Lung (tissue), 12 donors: Measurements from ENCODE around the gene EIF3F. TPM values are rescaled to one million over a fixed set of nuclear protein-coding genes. Genes with fewer than 3 reads are reported as not detected.
A peak's percentile ranks its signal among the peaks of the same experiment; 100 is the strongest.
"Not testable (repeated sequence)": the region's sequence is repeated elsewhere in the genome, so short reads cannot be mapped to it uniquely, and the experiment has no call there.

Source experiments
- ATAC-seq: fragments of 200-7000 bp; cut with Tn5 transposase; one replicate; pipeline ENCODE4 v1.9.1; 2020; ENCODE audit warnings: moderate number of reproducible peaks; ENCODE audit not compliant: insufficient read depth, low FRiP score
- DNase-seq, 3 donors: peaks; one replicate each; pipeline ENCODE4 v3.0.0-alpha.2; 2013 to 2017
- H3K27ac ChIP-seq, 2 donors: one replicate each; pipeline ENCODE4 v1.5.1; 2013; ENCODE audit warnings: mild to moderate bottlenecking in 2 of 2, moderate library complexity in 2 of 2, control low read depth in 1 of 2, inconsistent platforms in 1 of 2, low read depth in 1 of 2, low read length in 1 of 2
- H3K27me3 ChIP-seq, 3 donors: one replicate each; pipeline ENCODE4 v1.5.1; 2013; ENCODE audit warnings: low read length in 2 of 3; ENCODE audit not compliant: control insufficient read depth in 3 of 3, insufficient read depth in 3 of 3
- H3K36me3 ChIP-seq, 4 donors: one replicate each; pipeline ENCODE4 v1.5.1; 2013; ENCODE audit warnings: low read length in 4 of 4, mild to moderate bottlenecking in 1 of 4, moderate library complexity in 1 of 4; ENCODE audit not compliant: control insufficient read depth in 4 of 4, insufficient read depth in 4 of 4
- H3K4me1 ChIP-seq, 5 donors: one replicate each; pipeline ENCODE4 v1.5.1; 2013; ENCODE audit warnings: low read length in 5 of 5, mild to moderate bottlenecking in 2 of 5, moderate library complexity in 1 of 5; ENCODE audit not compliant: control insufficient read depth in 5 of 5, insufficient read depth in 5 of 5
- H3K4me3 ChIP-seq: one replicate; pipeline ENCODE4 v1.5.1; 2013; ENCODE audit warnings: mild to moderate bottlenecking, control low read depth, moderate library complexity
- H3K9ac ChIP-seq, 2 donors: one replicate each; pipeline ENCODE4 v1.5.1; 2013; ENCODE audit warnings: low read length in 2 of 2, control low read depth in 1 of 2; ENCODE audit not compliant: insufficient read depth in 1 of 2
- H3K9me3 ChIP-seq, 4 donors: one replicate each; pipeline ENCODE4 v1.5.1; 2013; ENCODE audit warnings: low read length in 3 of 4, mild to moderate bottlenecking in 1 of 4, moderate library complexity in 1 of 4; ENCODE audit not compliant: control insufficient read depth in 4 of 4, insufficient read depth in 3 of 4
- CTCF ChIP-seq: IDR thresholded peaks from 2 replicates; pipeline ENCODE4 v1.5.1; 2012; ENCODE audit warnings: mild to moderate bottlenecking; ENCODE audit errors: control extremely low read depth, extremely low read depth
- WGBS, 2 donors: extraction: QIAGEN DNeasy Blood & Tissue Kit; methylation state at CpG; one replicate each; pipeline ENCODE4 v1.1.7; 2013; 5-methylcytosine and 5-hydroxymethylcytosine counted together
- polyA plus RNA-seq, 2 donors: library from polyadenylated mRNA; stranded (reverse); fragments of 200-250 nt; gene quantifications; one replicate each; pipeline ENCODE4 v1.2.1, GENCODE V29; 2013
- total RNA-seq, 2 donors: library from RNA; depleted of rRNA in 1 of 2; stranded (reverse); fragments of >200 nt in 1 of 2; gene quantifications; one replicate each; pipeline ENCODE4 v1.2.1, GENCODE V29; 2014 to 2021
- donor health status: control.
- donor health status: control.
- donor health status: Bipolar disorder and iron deficiency.
- donor health status: healthy.
- donor health status: DM: yes; HTN: yes; CAD: no.

EIF3F gene
- total and polyA plus RNA-seq, 4 donors, result 166 to 471 (median 234) TPM

GRCh38 chr11:7981619-7982157 is 5.4 kb upstream of the EIF3F start:
- Histone ChIP-seq H3K9ac (no peak overlapping the region), H3K9me3 (no peaks in the 10 kb centered on the region), H3K27me3 (no peaks in the 10 kb centered on the region), H3K36me3 (no peaks in the 10 kb centered on the region), H3K4me3 (no peak overlapping the region), H3K27ac (no peak overlapping the region), H3K4me1 (peaks cover 0 to 2% (median 0%) of the 10 kb centered on the region in 5 donors)
- no peak for TF ChIP-seq CTCF
- WGBS, 2 donors, result 72 to 88% methylated on average over 1 of the region's 1 CpG
- ATAC-seq, result no peak
- no peak for DNase-seq

- WGBS, 2 donors, result 66 to 87% methylated on average over 1 of the region's 1 CpG
- H3K27ac ChIP-seq, result no peak overlapping the region
- H3K4me3 ChIP-seq, result no peak overlapping the region
- ATAC-seq (no peak), DNase-seq (no peak)
- no peaks in the 10 kb centered on the region for H3K9me3 ChIP-seq
- H3K9ac ChIP-seq, result no peak overlapping the region
- no peaks in the 10 kb centered on the region for H3K36me3 ChIP-seq
- H3K27me3 ChIP-seq, result no peaks in the 10 kb centered on the region
- no peak for TF ChIP-seq CTCF
- H3K4me1 ChIP-seq, result peaks cover 0 to 2% (median 0%) of the 10 kb centered on the region in 5 donors
These were observed 4.5 kb upstream of the EIF3F start for GRCh38 chr11:7982582-7983119.

- DNase-seq, result no peak
These were observed 3.1 kb upstream of the EIF3F start for GRCh38 chr11:7983832-7984590.

GRCh38 chr11:7987560-7987883 is 385 bp downstream of the EIF3F start:
- WGBS, 2 donors, result 0% methylated on average over 6 to 9 of the region's 13 CpGs
- H3K27ac ChIP-seq, result peak overlapping the region; percentile 6 to 85
- DNase-seq, H3K27me3 ChIP-seq, ATAC-seq, H3K9me3 ChIP-seq: not testable (repeated sequence)
- peaks cover 7 to 20% (median 8%) of the 10 kb centered on the region in 4 donors for H3K36me3 ChIP-seq
- peak overlapping the region; percentile 47 to 96 for H3K9ac ChIP-seq
- peaks cover 2 to 14% (median 12%) of the 10 kb centered on the region in 5 donors for H3K4me1 ChIP-seq
- H3K4me3 ChIP-seq, result peak overlapping the region; percentile 98

More at GRCh38 chr11:7983832-7984590, 3.1 kb upstream of the EIF3F start:
- Histone ChIP-seq H3K4me3 (no peak overlapping the region), H3K36me3 (peaks cover 0 to 2% (median 0%) of the 10 kb centered on the region in 4 donors), H3K4me1 (peaks cover 2 to 14% (median 12%) of the 10 kb centered on the region in 5 donors), H3K27ac (no peak overlapping the region), H3K27me3 (no peaks in the 10 kb centered on the region), H3K9ac (no peak overlapping the region), H3K9me3 (no peaks in the 10 kb centered on the region)
- 79 to 93% methylated on average over 7 of the region's 7 CpGs for WGBS, 2 donors
- ATAC-seq, result no peak
- no peak for TF ChIP-seq CTCF
